ENCODE data around the gene LMO7.
"Not testable (repeated sequence)": the region's sequence is repeated elsewhere in the genome, so short reads cannot be mapped to it uniquely, and the experiment has no call there.

The LMO7 gene

GRCh38 chr13:75699062-75699461, 62.9 kb downstream of the LMO7 start:
- no peak for DNase-seq (ENCODE audit: low read depth)

- DNase-seq (ENCODE audit: low read depth), result not testable (repeated sequence)
Observed at GRCh38 chr13:75699717-75700116, 63.6 kb downstream of the LMO7 start.

GRCh38 chr13:75700552-75700951, 64.4 kb downstream of the LMO7 start:
- no peak for DNase-seq (ENCODE audit: low read depth)

GRCh38 chr13:75702476-75702875, 66.3 kb downstream of the LMO7 start:
- DNase-seq (ENCODE audit: low read depth), result no peak

- no peak for DNase-seq (ENCODE audit: low read depth)
Observed at GRCh38 chr13:75703769-75704168, 67.6 kb downstream of the LMO7 start.

GRCh38 chr13:75704194-75704926, 68.2 kb downstream of the LMO7 start:
- DNase-seq (ENCODE audit: low read depth), result no peak

- DNase-seq (ENCODE audit: low read depth), result no peak
Observed at GRCh38 chr13:75704927-75705288, 68.8 kb downstream of the LMO7 start.

- DNase-seq (ENCODE audit: low read depth), result no peak
Observed at GRCh38 chr13:75705395-75705794, 69.3 kb downstream of the LMO7 start.

GRCh38 chr13:75705908-75706307, 69.8 kb downstream of the LMO7 start:
- DNase-seq (ENCODE audit: low read depth), result no peak

GRCh38 chr13:75713852-75714251, 77.7 kb downstream of the LMO7 start:
- DNase-seq (ENCODE audit: low read depth), result no peak

- no peak for DNase-seq (ENCODE audit: low read depth)
Observed at GRCh38 chr13:75715601-75716523, 79.7 kb downstream of the LMO7 start.

GRCh38 chr13:75717525-75717924, 81.4 kb downstream of the LMO7 start:
- no peak for DNase-seq (ENCODE audit: low read depth)

GRCh38 chr13:75721307-75721706, 85.2 kb downstream of the LMO7 start:
- no peak for DNase-seq (ENCODE audit: low read depth)

GRCh38 chr13:75723901-75724300, 87.8 kb downstream of the LMO7 start:
- no peak for DNase-seq (ENCODE audit: low read depth)

GRCh38 chr13:75724752-75725517, 88.8 kb downstream of the LMO7 start:
- no peak for DNase-seq (ENCODE audit: low read depth)

GRCh38 chr13:75725736-75726135, 89.6 kb downstream of the LMO7 start:
- no peak for DNase-seq (ENCODE audit: low read depth)

- no peak for DNase-seq (ENCODE audit: low read depth)
Observed at GRCh38 chr13:75726306-75726705, 90.2 kb downstream of the LMO7 start.

GRCh38 chr13:75733113-75733512, 97.0 kb downstream of the LMO7 start:
- DNase-seq (ENCODE audit: low read depth), result not testable (repeated sequence)

- DNase-seq (ENCODE audit: low read depth), result no peak
Observed at GRCh38 chr13:75736173-75736572, 100.0 kb downstream of the LMO7 start.

- DNase-seq (ENCODE audit: low read depth), result no peak
Observed at GRCh38 chr13:75738841-75739240, 102.7 kb downstream of the LMO7 start.

- DNase-seq (ENCODE audit: low read depth), result no peak
Observed at GRCh38 chr13:75739244-75739868, 103.2 kb downstream of the LMO7 start.

GRCh38 chr13:75740031-75740430, 103.9 kb downstream of the LMO7 start:
- DNase-seq (ENCODE audit: low read depth), result no peak

Data from activated gamma-delta T cell treated with anti-CD3 and anti-CD28 coated beads, Interleukin-2, amount 50 U/mL, for 16 hours (primary cell).